ENCODE data around the gene ABTB2. TPM values are rescaled to one million over a fixed set of nuclear protein-coding genes. Genes with fewer than 3 reads are reported as not detected.

The ABTB2 gene
- total and polyA plus RNA-seq, 2 experiments from 2014 or later, result 2.6 to 12.1 TPM

GRCh38 chr11:34348096-34348495 lies 9.7 kb downstream of the ABTB2 start:
- Histone ChIP-seq H3K4me3 (no peak overlapping the region), H3K79me2 (replicated peaks; ENCODE audit: insufficient read depth) (peaks cover 59% of the 10 kb centered on the region), H3K27me3 (ENCODE audit: insufficient read depth) (no peaks in the 10 kb centered on the region), H3K27ac (ENCODE audit: low read depth) (no peak overlapping the region), H2AFZ (no peak overlapping the region), H3K9me2 (ENCODE audit: insufficient read depth) (no peaks in the 10 kb centered on the region), H3K4me2 (no peak overlapping the region), H3F3A (replicated peaks; ENCODE audit: low read depth) (no peaks in the 10 kb centered on the region), H3K4me1 (ENCODE audit: insufficient read depth) (no peaks in the 10 kb centered on the region), H3K36me3 (ENCODE audit: insufficient read depth) (no peaks in the 10 kb centered on the region), H4K20me1 (replicated peaks; ENCODE audit: insufficient read depth) (peaks cover 4% of the 10 kb centered on the region; the same call in 1 of the 2 replicates)
- no peaks in the 10 kb centered on the region for H3K9me3 Mint-ChIP-seq
- no peaks in the 10 kb centered on the region for H3K36me3 Mint-ChIP-seq (ENCODE audit: low read depth)
- no peak overlapping the region for H3K27ac Mint-ChIP-seq
- ATAC-seq, result no peak
- no peak for TF ChIP-seq CTCF (conservative IDR thresholded peaks at IDR 0.05; ENCODE audit: low read depth in 2 of 2)
- no peak for TF ChIP-seq EZH2phosphoT487 (IDR thresholded peaks at IDR 0.05; ENCODE audit: unreplicated experiment)
- TF ChIP-seq ETS1 (IDR thresholded peaks at IDR 0.05), result no peak
- no peak for TF ChIP-seq REST (IDR thresholded peaks at IDR 0.05; ENCODE audit: unreplicated experiment)
- no peak for TF ChIP-seq JUNB (IDR thresholded peaks at IDR 0.05; ENCODE audit: unreplicated experiment)
- no peak for TF ChIP-seq ZNF114 (CRISPR knock-in tag; IDR thresholded peaks at IDR 0.05)
- no peak for TF ChIP-seq POLR2AphosphoS5 (IDR thresholded peaks at IDR 0.05; ENCODE audit: low read depth)
- no peak for TF ChIP-seq CREB1 (CRISPR knock-in tag; IDR thresholded peaks at IDR 0.05; ENCODE audit: low read depth)
- no peak for TF ChIP-seq ZNF462 (CRISPR knock-in tag; IDR thresholded peaks at IDR 0.05)
- no peak for TF ChIP-seq NANOG (IDR thresholded peaks at IDR 0.05; ENCODE audit: borderline replicate concordance)
- TF ChIP-seq ZNF331 (CRISPR knock-in tag; IDR thresholded peaks at IDR 0.05; ENCODE audit: low read depth), result no peak
- TF ChIP-seq STAT1 (IDR thresholded peaks at IDR 0.05; ENCODE audit: unreplicated experiment), result no peak
- TF ChIP-seq EZH2 (IDR thresholded peaks at IDR 0.05; ENCODE audit: low read depth, unreplicated experiment), result no peak
- H3K4me3 Mint-ChIP-seq, result no peak overlapping the region
- peaks cover 8% of the 10 kb centered on the region for H3K27me3 Mint-ChIP-seq (ENCODE audit: insufficient read depth, low read depth, poor library complexity)
- peaks cover 16% of the 10 kb centered on the region; the same call in 2 of the 3 replicates for H3K4me1 Mint-ChIP-seq
- DNase-seq (ENCODE audit: low spot score), result no peak

Data from GM23338 (cell line).